Hepatocyte (in vitro differentiated cells): Measurements from ENCODE around the gene PLOD1. TPM values are rescaled to one million over a fixed set of nuclear protein-coding genes. Genes with fewer than 3 reads are reported as not detected.

Experiments
- DNase-seq: peaks from one replicate; pipeline ENCODE4 v3.0.0-alpha.2; 2016; ENCODE audit warnings: low spot score
- H2AFZ ChIP-seq: fragments of 200-600 bp; sonication (generic); 2 replicates; pipeline ENCODE4 v1.6.0; 2016; ENCODE audit warnings: antibody characterized with exemption, mild to moderate bottlenecking
- H3K27ac ChIP-seq: fragments of 200-600 bp; sonication (generic); 2 replicates; pipeline ENCODE4 v1.5.1; 2016; ENCODE audit warnings: mild to moderate bottlenecking
- H3K27me3 ChIP-seq: fragments of 200-600 bp; sonication (generic); 2 replicates; pipeline ENCODE4 v1.6.1; 2016
- H3K36me3 ChIP-seq: fragments of 200-600 bp; sonication (generic); replicated peaks from 2 replicates; pipeline ENCODE4 v1.5.1; 2016; ENCODE audit warnings: low read depth; ENCODE audit not compliant: insufficient read depth
- H3K4me1 ChIP-seq: fragments of 200-600 bp; sonication (generic); 2 replicates; pipeline ENCODE4 v1.5.1; 2016; ENCODE audit warnings: mild to moderate bottlenecking, moderate library complexity; ENCODE audit not compliant: insufficient read depth
- H3K4me2 ChIP-seq: fragments of 200-600 bp; sonication (generic); 2 replicates; pipeline ENCODE4 v1.6.0; 2016
- H3K4me3 ChIP-seq: fragments of 200-600 bp; sonication (generic); 2 replicates; pipeline ENCODE4 v1.5.1; 2016; ENCODE audit warnings: mild to moderate bottlenecking
- H3K79me2 ChIP-seq: fragments of 200-600 bp; sonication (generic); 2 replicates; pipeline ENCODE4 v1.6.0; 2017; ENCODE audit warnings: mild to moderate bottlenecking
- H3K9me2 ChIP-seq: fragments of 200-600 bp; sonication (generic); replicated peaks from 2 replicates; pipeline ENCODE4 v1.6.0; 2017; ENCODE audit warnings: mild to moderate bottlenecking; ENCODE audit not compliant: insufficient read depth
- H3K9me3 ChIP-seq: fragments of 200-600 bp; sonication (generic); 2 replicates; pipeline ENCODE4 v1.5.1; 2016; ENCODE audit warnings: low read depth, mild to moderate bottlenecking
- H4K20me1 ChIP-seq: fragments of 200-600 bp; sonication (generic); 2 replicates; pipeline ENCODE4 v1.6.0; 2016; ENCODE audit warnings: mild to moderate bottlenecking; ENCODE audit not compliant: insufficient read depth, poor library complexity, severe bottlenecking
- CTCF ChIP-seq: fragments of 200-600 bp; sonication (generic); IDR thresholded peaks from 2 replicates; pipeline ENCODE4 v1.5.1; 2016; ENCODE audit warnings: antibody characterized with exemption, mild to moderate bottlenecking; ENCODE audit not compliant: poor library complexity
- EZH2 ChIP-seq: fragments of 200-600 bp; sonication (generic); IDR thresholded peaks from 2 replicates; pipeline ENCODE4 v1.6.1; 2016; ENCODE audit warnings: antibody characterized with exemption, mild to moderate bottlenecking, borderline replicate concordance
- EZH2phosphoT487 ChIP-seq: fragments of 200-600 bp; sonication (generic); IDR thresholded peaks from one replicate; pipeline ENCODE4 v1.6.1; 2018; ENCODE audit warnings: antibody characterized with exemption, mild to moderate bottlenecking, low read depth, moderate library complexity; ENCODE audit not compliant: unreplicated experiment, severe bottlenecking
- WGBS: methylation state at CpG from one replicate; pipeline ENCODE4 v1.1.6; 2016; ENCODE audit warnings: low lambda C conversion rate; ENCODE audit errors: missing lambda C conversion rate; 5-methylcytosine and 5-hydroxymethylcytosine counted together
- polyA plus RNA-seq: library from polyadenylated mRNA; unstranded; fragments of >200 nt; fragmentation: Nextera tagmentation; extraction: Ambion mirVana; gene quantifications from 2 replicates; pipeline ENCODE4 v1.2.1, GENCODE V29; 2016
- total RNA-seq: library from RNA; depleted of rRNA; stranded (reverse); fragments of >200 nt; gene quantifications from 2 replicates; pipeline ENCODE4 v1.2.3, GENCODE V29; 2014

Gene PLOD1
- total and polyA plus RNA-seq, 2 experiments from 2014 or later = 184 to 200 TPM

GRCh38 chr1:11963622-11964021 lies 29.1 kb downstream of the PLOD1 start:
- H4K20me1 ChIP-seq = no peaks in the 10 kb centered on the region
- H2AFZ ChIP-seq = no peak overlapping the region
- no peaks in the 10 kb centered on the region for H3K79me2 ChIP-seq
- no peaks in the 10 kb centered on the region for H3K36me3 ChIP-seq
- no peak for TF ChIP-seq EZH2
- no peak for TF ChIP-seq EZH2phosphoT487
- no peak for TF ChIP-seq CTCF
- no peak for DNase-seq
- no peaks in the 10 kb centered on the region for H3K9me3 ChIP-seq
- H3K27ac ChIP-seq = no peak overlapping the region
- WGBS = 96% methylated on average over 3 of the region's 3 CpGs
- peaks cover 3% of the 10 kb centered on the region for H3K4me1 ChIP-seq
- H3K9me2 ChIP-seq = no peaks in the 10 kb centered on the region
- no peak overlapping the region for H3K4me2 ChIP-seq
- no peaks in the 10 kb centered on the region for H3K27me3 ChIP-seq
- H3K4me3 ChIP-seq = no peak overlapping the region

DNA sequence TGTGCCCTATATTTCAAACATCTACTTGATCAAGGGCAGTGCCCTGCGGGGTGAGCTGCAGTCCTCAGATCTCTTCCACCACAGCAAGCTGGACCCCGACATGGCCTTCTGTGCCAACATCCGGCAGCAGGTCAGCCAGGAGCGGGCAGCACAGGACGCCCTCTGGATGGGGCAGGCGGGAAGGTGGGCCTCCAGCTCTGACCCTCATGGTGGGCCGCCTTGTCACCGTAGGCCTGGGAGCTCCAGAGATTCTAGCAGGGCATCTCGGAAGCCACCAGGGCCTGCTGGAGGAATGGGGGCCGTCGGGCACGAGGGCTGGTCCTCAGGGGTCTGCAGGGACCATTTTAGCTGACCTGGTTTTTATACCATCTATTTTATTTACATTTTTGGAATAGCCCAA lies 30.1 kb downstream of the PLOD1 start:
- no peaks in the 10 kb centered on the region for H3K9me2 ChIP-seq
- peaks cover 3% of the 10 kb centered on the region for H3K4me1 ChIP-seq
- no peaks in the 10 kb centered on the region for H3K9me3 ChIP-seq
- H3K79me2 ChIP-seq = no peaks in the 10 kb centered on the region
- H3K36me3 ChIP-seq = no peaks in the 10 kb centered on the region
- H3K4me3 ChIP-seq = no peak overlapping the region
- no peaks in the 10 kb centered on the region for H4K20me1 ChIP-seq
- H3K27ac ChIP-seq = no peak overlapping the region
- TF ChIP-seq EZH2phosphoT487 (no peak), EZH2 (no peak), CTCF (no peak)
- no peak for DNase-seq
- no peaks in the 10 kb centered on the region for H3K27me3 ChIP-seq
- no peak overlapping the region for H3K4me2 ChIP-seq
- H2AFZ ChIP-seq = no peak overlapping the region
- WGBS = 97% methylated on average over 12 of the region's 12 CpGs

GRCh38 chr1:11967028-11967547 lies 32.6 kb downstream of the PLOD1 start:
- Histone ChIP-seq H3K27me3 (no peaks in the 10 kb centered on the region), H3K4me1 (no peaks in the 10 kb centered on the region), H4K20me1 (no peaks in the 10 kb centered on the region), H3K27ac (no peak overlapping the region), H3K9me2 (no peaks in the 10 kb centered on the region), H3K4me2 (no peak overlapping the region), H3K79me2 (no peaks in the 10 kb centered on the region), H3K36me3 (no peaks in the 10 kb centered on the region), H2AFZ (no peak overlapping the region), H3K4me3 (no peak overlapping the region), H3K9me3 (no peaks in the 10 kb centered on the region)
- TF ChIP-seq CTCF (peak; percentile 58), EZH2 (no peak)
- DNase-seq = peak; percentile 81
- 57% methylated on average over 6 of the region's 6 CpGs for WGBS
